Psoas muscle (tissue), 8 donors: ENCODE data around the gene TNFRSF11A. TPM values are rescaled to one million over a fixed set of nuclear protein-coding genes. Genes with fewer than 3 reads are reported as not detected.

Source experiments
- ATAC-seq, 4 donors: fragments of 200-7000 bp; cut with Tn5 transposase; one replicate each; pipeline ENCODE4 v1.9.1; 2020; ENCODE audit warnings: moderate library complexity in 3 of 4, mild to moderate bottlenecking in 2 of 4
- DNase-seq, 2 donors: peaks; one replicate each; pipeline ENCODE4 v3.0.0-alpha.2; 2020
- H3K27ac ChIP-seq: fragments of 200-600 bp; one replicate; pipeline ENCODE4 v1.8.0; 2022
- H3K27me3 ChIP-seq, 3 donors: fragments of 200-600 bp in 1 of 3; one replicate each; pipeline versions ENCODE4 v1.6.1 to v1.8.0; 2013 to 2022; ENCODE audit warnings: low read length in 2 of 3, mild to moderate bottlenecking in 2 of 3, moderate library complexity in 1 of 3; ENCODE audit not compliant: insufficient read depth in 3 of 3
- H3K36me3 ChIP-seq, 2 donors: fragments of 200-600 bp in 1 of 2; one replicate each; pipeline versions ENCODE4 v1.6.1 to v1.8.0; 2013 to 2022; ENCODE audit warnings: low read depth in 1 of 2, mild to moderate bottlenecking in 1 of 2, moderate library complexity in 1 of 2; ENCODE audit not compliant: insufficient read depth in 1 of 2
- H3K4me1 ChIP-seq: fragments of 200-600 bp; one replicate; pipeline ENCODE4 v1.8.0; 2022
- H3K4me3 ChIP-seq: fragments of 200-600 bp; one replicate; pipeline ENCODE4 v1.8.0; 2022; ENCODE audit warnings: mild to moderate bottlenecking
- H3K9me3 ChIP-seq: fragments of 200-600 bp; one replicate; pipeline ENCODE4 v1.8.0; 2022
- WGBS, 3 donors: extraction: QIAGEN DNeasy Blood & Tissue Kit; methylation state at CpG; one replicate each; pipeline versions ENCODE4 v1.1.6 to v1.1.7; 2013; 5-methylcytosine and 5-hydroxymethylcytosine counted together
- intact Hi-C, 2 donors: fragments of 100-400 bp; cut with DNase I; formaldehyde crosslinking; loops; one replicate each; pipeline versions ENCODE4 v1.11.0 to v1.14.2; 2022
- polyA plus RNA-seq, 3 donors: library from polyadenylated mRNA; stranded (reverse); fragments of 200-250 nt; gene quantifications; one replicate each; pipeline ENCODE4 v1.2.3, GENCODE V29; 2013
- total RNA-seq, 4 donors: library from RNA; stranded (reverse); fragmentation: NEBNext Ultra II Directional in 2 of 4; extraction: Animal tissue kit (Norgen Biotek cat#: 25700) in 2 of 4; gene quantifications; one replicate each; pipeline versions ENCODE4 v1.2.1 to v1.2.4, GENCODE V29; 2021 to 2023
- TF ChIP-seq, protein P1 (sequence below): fragments of 200-600 bp; IDR thresholded peaks from one replicate; pipeline ENCODE4 v1.8.0; 2022; ENCODE audit warnings: antibody characterized with exemption
- donor health status: healthy with polysubstance abuse.
- donor health status: DM: no; HTN: no; CAD: no; lungs with moderate emphysema.
- donor health status: Bipolar disorder and iron deficiency.
- donor health status: healthy.
- donor health status: DM: yes; HTN: yes; CAD: no.
- donor health status: DM: no; HTN: no; CAD: no.
- donor health status: DM: no; HTN: no; CAD: no.
- donor health status: DM: yes; HTN: yes; CAD: no.

TNFRSF11A gene
- total and polyA plus RNA-seq, 7 donors = 0.12 to 1.3 (median 0.60) TPM

DNA sequence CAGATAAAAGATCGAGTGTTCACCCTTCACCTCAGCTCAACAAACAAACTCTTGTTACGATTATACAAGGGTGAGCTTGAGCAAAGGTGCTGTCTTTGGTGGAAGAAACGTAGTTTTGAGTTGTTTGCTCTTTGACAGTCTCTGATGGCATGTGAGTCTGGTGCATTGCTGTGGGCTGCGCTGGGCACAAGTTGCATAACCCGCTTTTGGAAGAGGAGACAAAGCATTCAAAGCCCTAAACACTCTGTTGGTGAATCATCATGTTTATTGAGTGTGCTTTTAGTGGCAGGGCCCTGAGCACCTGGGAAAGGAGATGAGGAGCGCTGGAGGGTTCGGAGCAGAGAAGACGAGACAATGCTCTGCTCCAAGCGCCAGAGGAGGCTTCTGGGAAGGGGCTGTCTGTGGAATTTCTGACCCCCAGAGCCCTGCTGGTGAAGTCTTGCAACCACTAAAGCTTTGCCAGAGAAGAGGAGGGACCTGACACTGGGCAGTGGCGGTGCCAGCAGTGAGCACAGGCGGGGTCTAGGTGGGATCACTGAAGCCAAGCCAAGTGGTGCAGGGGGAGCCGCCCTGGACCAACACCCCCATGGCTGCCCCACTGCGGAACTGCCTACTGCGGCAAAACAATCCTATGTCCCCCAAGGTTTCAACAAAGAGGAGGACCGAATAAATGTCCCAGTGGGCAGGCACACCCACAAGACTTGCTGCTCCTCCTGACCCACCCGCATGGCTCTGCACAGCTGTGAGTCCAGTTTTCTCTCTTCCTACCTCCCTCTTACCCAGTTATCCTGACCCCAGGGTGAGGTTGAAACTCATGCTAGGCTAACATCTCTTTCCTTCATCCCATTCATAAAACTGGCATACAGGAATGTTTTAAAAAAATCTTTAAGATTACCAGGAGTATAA is 64.0 kb downstream of the TNFRSF11A start:
- no peaks in the 10 kb centered on the region for H3K9me3 ChIP-seq
- no peaks in the 10 kb centered on the region for H3K36me3 ChIP-seq
- H3K4me1 ChIP-seq = no peaks in the 10 kb centered on the region
- no peak overlapping the region for H3K27ac ChIP-seq
- DNase-seq = no peak
- 87 to 92% (median 90%) methylated on average over 15 to 16 of the region's 16 CpGs for WGBS, 3 donors
- H3K27me3 ChIP-seq = no peaks in the 10 kb centered on the region
- intact Hi-C loops = no loop called here
- no peak overlapping the region for H3K4me3 ChIP-seq
- no peak for ATAC-seq
- TF ChIP-seq, protein P1, sequence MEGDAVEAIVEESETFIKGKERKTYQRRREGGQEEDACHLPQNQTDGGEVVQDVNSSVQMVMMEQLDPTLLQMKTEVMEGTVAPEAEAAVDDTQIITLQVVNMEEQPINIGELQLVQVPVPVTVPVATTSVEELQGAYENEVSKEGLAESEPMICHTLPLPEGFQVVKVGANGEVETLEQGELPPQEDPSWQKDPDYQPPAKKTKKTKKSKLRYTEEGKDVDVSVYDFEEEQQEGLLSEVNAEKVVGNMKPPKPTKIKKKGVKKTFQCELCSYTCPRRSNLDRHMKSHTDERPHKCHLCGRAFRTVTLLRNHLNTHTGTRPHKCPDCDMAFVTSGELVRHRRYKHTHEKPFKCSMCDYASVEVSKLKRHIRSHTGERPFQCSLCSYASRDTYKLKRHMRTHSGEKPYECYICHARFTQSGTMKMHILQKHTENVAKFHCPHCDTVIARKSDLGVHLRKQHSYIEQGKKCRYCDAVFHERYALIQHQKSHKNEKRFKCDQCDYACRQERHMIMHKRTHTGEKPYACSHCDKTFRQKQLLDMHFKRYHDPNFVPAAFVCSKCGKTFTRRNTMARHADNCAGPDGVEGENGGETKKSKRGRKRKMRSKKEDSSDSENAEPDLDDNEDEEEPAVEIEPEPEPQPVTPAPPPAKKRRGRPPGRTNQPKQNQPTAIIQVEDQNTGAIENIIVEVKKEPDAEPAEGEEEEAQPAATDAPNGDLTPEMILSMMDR = no peak

DNA sequence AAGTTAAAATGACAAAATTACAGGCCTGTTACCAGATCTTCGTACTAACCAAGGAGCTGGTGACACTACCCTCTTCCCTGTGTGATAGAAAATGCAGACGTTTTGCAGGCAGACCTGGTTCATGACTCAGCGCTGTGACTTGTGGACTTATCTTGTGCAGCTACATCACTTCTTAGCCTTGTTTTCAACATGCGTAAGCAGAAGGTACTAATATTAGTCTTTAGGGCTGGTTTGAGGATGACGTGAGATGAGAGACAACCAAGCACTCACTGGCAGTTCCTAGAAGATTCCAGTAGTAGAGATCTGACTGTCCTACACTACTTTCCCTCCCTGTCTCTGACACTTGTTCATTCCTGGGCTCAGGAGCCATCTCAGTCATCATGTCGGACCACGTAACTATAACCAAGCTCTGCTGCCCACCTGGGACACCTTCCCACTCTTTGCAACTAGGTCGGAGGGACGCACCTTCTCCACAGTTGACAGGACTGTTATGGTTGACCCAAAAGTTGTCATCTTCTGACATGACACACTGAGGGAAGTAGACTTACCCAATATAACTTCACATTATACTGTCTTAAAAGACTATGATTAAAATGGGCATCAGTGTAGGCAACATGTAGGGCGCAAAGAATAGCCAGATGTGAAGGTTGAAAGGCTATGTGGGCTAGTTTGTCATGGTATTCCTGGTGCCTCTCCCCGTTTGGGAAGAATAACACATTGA is 64.8 kb downstream of the TNFRSF11A start:
- TF ChIP-seq, protein P1 = no peak
- H3K27ac ChIP-seq = no peak overlapping the region
- 89 to 93% (median 90%) methylated on average over 11 of the region's 11 CpGs for WGBS, 3 donors
- H3K4me1 ChIP-seq = no peaks in the 10 kb centered on the region
- DNase-seq = no peak
- H3K9me3 ChIP-seq = no peaks in the 10 kb centered on the region
- H3K27me3 ChIP-seq = no peaks in the 10 kb centered on the region
- intact Hi-C loops = no loop called here
- H3K4me3 ChIP-seq = no peak overlapping the region
- ATAC-seq = no peak
- H3K36me3 ChIP-seq = no peaks in the 10 kb centered on the region

DNA sequence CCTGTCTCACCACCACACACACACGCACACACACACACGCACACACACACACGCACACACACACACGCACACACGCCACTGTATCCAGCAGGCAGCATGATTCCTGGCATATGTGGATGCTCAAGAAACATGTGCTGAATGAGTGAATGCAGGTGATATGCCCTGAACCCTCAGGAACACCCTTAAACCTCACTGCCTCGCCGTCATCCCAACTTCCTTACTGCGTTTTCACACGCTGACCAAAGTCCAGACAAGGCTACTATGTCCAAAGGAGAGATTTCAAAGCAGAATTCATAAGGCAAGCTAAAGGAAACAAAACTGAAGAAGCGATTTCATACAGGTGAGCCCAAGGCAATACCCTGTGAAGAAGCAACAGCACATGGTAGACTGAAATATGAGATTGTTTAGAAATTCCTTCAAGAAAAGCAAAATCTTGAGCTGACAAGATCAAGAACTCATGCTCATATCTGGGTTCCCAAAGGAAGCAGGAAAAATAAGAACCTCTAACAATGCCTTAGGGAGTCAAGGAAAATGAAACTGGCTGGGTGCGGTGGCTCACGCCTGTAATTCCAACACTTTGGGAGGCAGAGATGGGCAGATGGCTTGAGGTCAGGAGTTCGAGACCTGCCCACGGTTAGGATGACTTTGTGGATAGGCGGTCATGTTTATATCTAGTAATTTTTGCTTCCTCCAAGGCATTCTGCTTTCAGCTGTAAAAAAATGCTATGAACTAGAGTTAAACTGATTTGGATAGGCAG is 69.1 kb downstream of the TNFRSF11A start:
- no peaks in the 10 kb centered on the region for H3K9me3 ChIP-seq
- ATAC-seq (no peak), DNase-seq (no peak)
- no peaks in the 10 kb centered on the region for H3K27me3 ChIP-seq
- 87 to 91% (median 89%) methylated on average over 14 to 15 of the region's 15 CpGs for WGBS, 3 donors
- no peak overlapping the region for H3K27ac ChIP-seq
- no peak overlapping the region for H3K4me3 ChIP-seq
- intact Hi-C loops = no loop called here
- H3K36me3 ChIP-seq = no peaks in the 10 kb centered on the region
- TF ChIP-seq, protein P1 = no peak
- H3K4me1 ChIP-seq = no peaks in the 10 kb centered on the region

DNA sequence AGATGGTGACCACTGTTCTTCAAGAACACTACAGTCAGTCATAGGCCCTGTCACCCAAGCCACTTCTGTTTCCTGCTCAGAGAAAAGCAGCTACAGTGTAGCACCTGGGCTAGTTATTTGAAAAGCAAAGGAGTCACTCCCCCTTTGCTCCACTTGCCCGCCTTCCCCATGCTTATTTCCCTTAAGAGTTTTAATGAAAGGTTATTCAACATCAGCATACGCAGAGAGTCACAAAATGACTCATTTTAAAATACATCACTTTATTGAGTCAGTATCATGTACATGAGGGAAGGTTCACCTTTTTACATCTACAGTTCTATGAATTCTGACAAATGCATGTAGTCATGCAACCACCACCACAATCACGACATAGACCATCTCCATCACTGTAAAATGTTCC is 71.3 kb downstream of the TNFRSF11A start:
- Histone ChIP-seq H3K27me3 (no peaks in the 10 kb centered on the region), H3K4me3 (no peak overlapping the region), H3K4me1 (no peaks in the 10 kb centered on the region), H3K9me3 (no peaks in the 10 kb centered on the region), H3K27ac (no peak overlapping the region), H3K36me3 (no peaks in the 10 kb centered on the region)
- intact Hi-C loops = no loop called here
- DNase-seq (no peak), ATAC-seq (no peak)
- WGBS, 3 donors = 90 to 91% (median 91%) methylated on average over 3 of the region's 3 CpGs
- TF ChIP-seq, protein P1 = no peak
